ENCODE data around the gene PTPN22.
"Not testable (repeated sequence)": the region's sequence is repeated elsewhere in the genome, so short reads cannot be mapped to it uniquely, and the experiment has no call there.

PTPN22 gene

DNA sequence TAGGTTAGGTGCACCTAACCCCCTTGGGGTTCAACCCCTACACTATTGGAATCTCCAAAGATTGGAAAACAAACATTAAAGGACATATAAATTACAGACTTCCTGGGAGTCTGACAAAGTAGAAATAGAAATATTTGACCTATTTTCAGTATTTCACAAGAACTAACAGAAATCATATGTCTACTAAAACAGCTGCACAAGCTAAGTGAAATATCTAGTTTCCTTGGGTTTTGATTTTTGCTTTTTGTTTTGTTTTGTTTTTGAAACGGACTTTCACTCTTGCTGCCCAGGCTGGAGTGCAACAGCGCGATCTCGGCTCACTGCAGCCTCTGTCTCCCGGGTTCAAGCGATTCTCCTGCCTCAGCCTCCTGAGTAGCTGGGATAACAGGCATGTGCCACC, 18.8 kb downstream of the PTPN22 start:
- not testable (repeated sequence) for H3K27ac ChIP-seq (ENCODE audit: low read depth, low read length); H3K36me3 ChIP-seq (ENCODE audit: control insufficient read depth in 1 of 2, insufficient read depth in 2 of 2, low read length in 2 of 2); H3K27me3 ChIP-seq (ENCODE audit: control insufficient read depth in 1 of 2, insufficient read depth in 2 of 2, low read length in 2 of 2); H3K9me3 ChIP-seq (ENCODE audit: control insufficient read depth in 1 of 2, low read length in 2 of 2); H3K4me3 ChIP-seq (ENCODE audit: low read depth in 1 of 2, low read length in 2 of 2); H3K4me1 ChIP-seq (ENCODE audit: control insufficient read depth in 1 of 2, insufficient read depth in 2 of 2, low read length in 2 of 2); H3K9ac ChIP-seq (ENCODE audit: low read depth in 1 of 2, low read length in 2 of 2)

DNA sequence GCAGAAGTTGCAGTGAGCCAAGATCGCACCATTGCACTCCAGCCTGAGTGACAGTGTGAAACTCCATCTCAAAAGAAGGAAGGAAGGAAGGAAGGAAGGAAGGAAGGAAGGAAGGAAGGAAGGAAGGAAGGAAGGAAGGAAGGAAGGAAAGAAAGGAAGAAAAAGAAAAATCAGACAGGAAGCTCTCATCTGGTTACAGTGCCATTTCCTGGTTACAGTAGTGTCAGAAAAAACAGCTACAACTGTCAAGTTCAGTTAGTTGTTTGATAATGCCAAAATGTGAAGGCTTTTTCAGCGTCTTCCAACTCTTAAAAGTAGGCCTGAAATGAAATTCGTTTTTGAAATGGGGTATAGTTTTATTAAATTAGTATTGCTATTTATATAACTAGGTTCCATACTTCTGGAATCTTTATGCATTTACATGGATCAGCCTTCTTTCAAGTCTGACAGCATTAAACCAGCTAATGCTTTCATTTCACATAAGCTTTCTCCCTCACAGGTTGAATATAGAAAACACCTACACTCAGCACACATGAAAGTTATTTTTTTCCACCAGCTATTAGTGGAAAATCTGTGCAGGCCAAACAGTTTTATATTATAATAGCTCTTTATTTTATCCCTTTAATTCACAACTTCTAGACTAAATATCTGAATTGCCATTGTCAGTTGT, 21.2 kb downstream of the PTPN22 start:
- Histone ChIP-seq H3K27me3 (ENCODE audit: control insufficient read depth in 1 of 2, insufficient read depth in 2 of 2, low read length in 2 of 2) (no peaks in the 10 kb centered on the region), H3K27ac (ENCODE audit: low read depth, low read length) (no peak overlapping the region), H3K36me3 (ENCODE audit: control insufficient read depth in 1 of 2, insufficient read depth in 2 of 2, low read length in 2 of 2) (peaks cover 6 to 8% of the 10 kb centered on the region in 2 donors), H3K4me3 (ENCODE audit: low read depth in 1 of 2, low read length in 2 of 2) (no peak overlapping the region), H3K4me1 (ENCODE audit: control insufficient read depth in 1 of 2, insufficient read depth in 2 of 2, low read length in 2 of 2) (no peaks in the 10 kb centered on the region), H3K9me3 (ENCODE audit: control insufficient read depth in 1 of 2, low read length in 2 of 2) (no peaks in the 10 kb centered on the region), H3K9ac (ENCODE audit: low read depth in 1 of 2, low read length in 2 of 2) (no peak overlapping the region)

DNA sequence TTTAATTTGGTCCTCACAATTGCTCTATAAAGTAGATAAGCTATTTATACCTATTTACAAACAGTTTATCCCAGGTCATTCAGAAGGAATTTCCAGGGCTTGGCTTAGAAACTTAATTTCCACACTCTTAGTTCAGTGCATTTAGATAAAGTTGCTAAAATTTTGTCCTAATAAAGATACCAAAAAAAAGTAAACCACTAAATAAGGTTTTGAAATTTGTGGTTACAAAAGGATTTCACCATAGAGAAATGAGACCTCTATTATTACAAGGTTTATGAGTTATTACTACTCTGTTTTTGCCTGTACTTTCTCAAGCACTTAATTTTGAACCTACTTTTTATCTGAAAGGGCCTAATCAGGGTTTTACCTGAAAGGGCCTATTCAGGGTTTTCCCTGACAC, 22.4 kb downstream of the PTPN22 start:
- no peak overlapping the region for H3K9ac ChIP-seq (ENCODE audit: low read depth in 1 of 2, low read length in 2 of 2)
- H3K4me3 ChIP-seq (ENCODE audit: low read depth in 1 of 2, low read length in 2 of 2): no peak overlapping the region
- no peaks in the 10 kb centered on the region for H3K27me3 ChIP-seq (ENCODE audit: control insufficient read depth in 1 of 2, insufficient read depth in 2 of 2, low read length in 2 of 2)
- H3K36me3 ChIP-seq (ENCODE audit: control insufficient read depth in 1 of 2, insufficient read depth in 2 of 2, low read length in 2 of 2): peaks cover 0 to 6% of the 10 kb centered on the region in 2 donors
- H3K27ac ChIP-seq (ENCODE audit: low read depth, low read length): no peak overlapping the region
- no peaks in the 10 kb centered on the region for H3K9me3 ChIP-seq (ENCODE audit: control insufficient read depth in 1 of 2, low read length in 2 of 2)
- no peaks in the 10 kb centered on the region for H3K4me1 ChIP-seq (ENCODE audit: control insufficient read depth in 1 of 2, insufficient read depth in 2 of 2, low read length in 2 of 2)

DNA sequence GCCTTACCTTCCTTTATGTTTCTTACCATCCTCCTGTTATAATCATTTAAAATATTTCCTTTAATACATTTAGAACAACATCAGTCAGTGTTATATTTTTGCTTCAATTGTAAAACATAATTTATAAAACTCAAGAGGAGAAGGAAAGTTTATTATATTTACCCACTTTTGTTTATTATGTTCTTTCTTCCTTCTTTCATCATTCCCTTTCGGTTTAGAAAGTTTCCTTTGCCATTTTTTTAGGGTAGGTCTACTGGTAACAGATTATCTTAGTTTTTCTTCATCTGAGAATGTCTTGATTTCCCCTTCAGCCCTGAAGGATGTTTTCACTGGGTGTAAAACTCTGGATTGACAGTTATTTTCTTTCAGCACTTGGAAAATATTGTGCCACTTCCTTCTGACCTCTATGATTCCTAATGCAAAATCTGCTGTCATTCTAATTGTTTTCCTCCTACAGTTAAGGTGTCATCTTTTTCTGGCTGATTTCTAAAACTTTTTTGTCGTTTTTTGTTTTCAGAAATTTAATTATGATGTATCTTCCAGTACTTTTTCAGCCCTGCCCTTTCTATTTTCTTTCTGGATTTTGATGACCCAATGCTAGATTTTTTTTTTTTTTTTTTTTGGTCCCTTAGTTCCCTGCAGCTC, 25.0 kb downstream of the PTPN22 start:
- Histone ChIP-seq H3K9ac (ENCODE audit: low read depth in 1 of 2, low read length in 2 of 2) (no peak overlapping the region), H3K4me3 (ENCODE audit: low read depth in 1 of 2, low read length in 2 of 2) (no peak overlapping the region), H3K36me3 (ENCODE audit: control insufficient read depth in 1 of 2, insufficient read depth in 2 of 2, low read length in 2 of 2) (peaks cover 0 to 6% of the 10 kb centered on the region in 2 donors), H3K4me1 (ENCODE audit: control insufficient read depth in 1 of 2, insufficient read depth in 2 of 2, low read length in 2 of 2) (no peaks in the 10 kb centered on the region), H3K9me3 (ENCODE audit: control insufficient read depth in 1 of 2, low read length in 2 of 2) (no peaks in the 10 kb centered on the region), H3K27ac (ENCODE audit: low read depth, low read length) (no peak overlapping the region), H3K27me3 (ENCODE audit: control insufficient read depth in 1 of 2, insufficient read depth in 2 of 2, low read length in 2 of 2) (no peaks in the 10 kb centered on the region)

DNA sequence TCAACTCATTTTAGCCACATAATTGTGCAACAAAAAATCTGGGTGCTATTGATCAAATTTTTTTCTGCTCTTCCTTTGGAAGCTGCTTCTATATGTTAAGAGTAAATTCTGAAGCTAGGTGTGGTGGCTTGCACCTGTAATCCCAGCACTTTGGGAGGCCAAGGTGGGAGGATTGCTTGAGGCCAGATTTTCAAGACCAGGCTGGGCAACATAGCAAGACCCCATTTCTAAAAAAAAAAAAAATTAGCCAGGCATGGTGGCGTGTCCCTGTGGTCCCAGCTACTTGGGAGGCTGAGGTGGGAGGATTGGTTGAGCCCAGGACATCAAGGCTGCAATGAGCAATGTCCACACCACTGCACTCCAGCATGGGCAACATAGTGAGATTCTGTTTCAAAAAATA, 35.0 kb downstream of the PTPN22 start:
- Histone ChIP-seq H3K36me3 (ENCODE audit: control insufficient read depth in 1 of 2, insufficient read depth in 2 of 2, low read length in 2 of 2) (peaks cover 0 to 2% of the 10 kb centered on the region in 2 donors), H3K27ac (ENCODE audit: low read depth, low read length) (no peak overlapping the region), H3K9me3 (ENCODE audit: control insufficient read depth in 1 of 2, low read length in 2 of 2) (no peaks in the 10 kb centered on the region)

DNA sequence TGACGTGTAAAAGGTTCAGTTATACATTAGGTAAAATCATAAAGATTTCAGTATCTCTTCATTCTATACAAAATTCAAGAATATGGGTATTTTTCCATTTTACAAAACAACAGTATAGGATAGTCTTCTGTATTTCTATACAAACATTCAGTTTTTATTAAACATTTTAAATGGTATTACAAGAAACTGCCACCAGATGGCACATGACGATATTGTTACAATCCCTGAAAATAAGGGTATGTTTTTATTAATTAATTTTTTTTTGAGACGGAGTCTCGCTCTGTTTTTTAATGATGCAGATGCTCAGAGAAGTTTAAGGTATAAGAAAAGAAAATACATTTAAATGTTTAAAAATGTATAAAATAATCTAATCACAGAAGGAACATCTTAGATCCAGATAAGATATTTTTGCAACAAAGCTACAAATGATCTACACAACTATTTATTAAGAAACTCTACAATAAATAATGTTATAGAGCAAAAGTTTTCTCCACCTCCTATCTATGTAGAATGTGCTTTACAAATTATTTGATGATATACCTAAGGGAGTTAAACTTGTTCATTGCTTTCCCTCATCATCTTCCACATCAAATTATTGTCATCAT, 35.7 kb downstream of the PTPN22 start:
- Histone ChIP-seq H3K36me3 (ENCODE audit: control insufficient read depth in 1 of 2, insufficient read depth in 2 of 2, low read length in 2 of 2) (peaks cover 0 to 6% of the 10 kb centered on the region in 2 donors), H3K27ac (ENCODE audit: low read depth, low read length) (no peak overlapping the region), H3K4me3 (ENCODE audit: low read depth in 1 of 2, low read length in 2 of 2) (no peak overlapping the region), H3K4me1 (ENCODE audit: control insufficient read depth in 1 of 2, insufficient read depth in 2 of 2, low read length in 2 of 2) (no peaks in the 10 kb centered on the region), H3K9me3 (ENCODE audit: control insufficient read depth in 1 of 2, low read length in 2 of 2) (no peaks in the 10 kb centered on the region), H3K27me3 (ENCODE audit: control insufficient read depth in 1 of 2, insufficient read depth in 2 of 2, low read length in 2 of 2) (no peaks in the 10 kb centered on the region), H3K9ac (ENCODE audit: low read depth in 1 of 2, low read length in 2 of 2) (no peak overlapping the region)

More for the DNA sequence above, 35.0 kb downstream of the PTPN22 start:
- Histone ChIP-seq H3K4me1 (ENCODE audit: control insufficient read depth in 1 of 2, insufficient read depth in 2 of 2, low read length in 2 of 2) (no peaks in the 10 kb centered on the region), H3K9ac (ENCODE audit: low read depth in 1 of 2, low read length in 2 of 2) (no peak overlapping the region), H3K27me3 (ENCODE audit: control insufficient read depth in 1 of 2, insufficient read depth in 2 of 2, low read length in 2 of 2) (no peaks in the 10 kb centered on the region), H3K4me3 (ENCODE audit: low read depth in 1 of 2, low read length in 2 of 2) (no peak overlapping the region)

DNA sequence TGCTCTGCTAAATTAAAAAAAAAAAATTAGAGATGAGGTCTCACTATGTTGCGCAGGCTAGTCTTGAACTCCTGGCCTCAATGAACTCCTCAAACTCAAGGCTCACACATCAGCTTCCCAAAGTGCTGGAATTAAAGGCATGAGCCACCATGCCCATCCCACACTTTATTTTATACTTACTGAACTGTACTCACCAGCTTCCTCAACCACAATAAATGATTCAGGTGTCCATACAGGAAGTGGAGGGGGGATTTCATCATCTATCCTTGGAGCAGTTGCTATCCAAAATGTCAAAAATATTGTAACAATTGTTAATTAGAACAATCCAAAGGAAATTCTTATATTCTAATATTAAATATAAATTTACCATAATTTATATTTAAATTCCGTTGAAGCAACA, 36.8 kb downstream of the PTPN22 start:
- Histone ChIP-seq H3K9ac (ENCODE audit: low read depth in 1 of 2, low read length in 2 of 2) (no peak overlapping the region), H3K4me1 (ENCODE audit: control insufficient read depth in 1 of 2, insufficient read depth in 2 of 2, low read length in 2 of 2) (no peaks in the 10 kb centered on the region), H3K36me3 (ENCODE audit: control insufficient read depth in 1 of 2, insufficient read depth in 2 of 2, low read length in 2 of 2) (peaks cover under 1 to 7% of the 10 kb centered on the region in 2 donors), H3K27ac (ENCODE audit: low read depth, low read length) (no peak overlapping the region), H3K9me3 (ENCODE audit: control insufficient read depth in 1 of 2, low read length in 2 of 2) (no peaks in the 10 kb centered on the region), H3K27me3 (ENCODE audit: control insufficient read depth in 1 of 2, insufficient read depth in 2 of 2, low read length in 2 of 2) (no peaks in the 10 kb centered on the region), H3K4me3 (ENCODE audit: low read depth in 1 of 2, low read length in 2 of 2) (no peak overlapping the region)

DNA sequence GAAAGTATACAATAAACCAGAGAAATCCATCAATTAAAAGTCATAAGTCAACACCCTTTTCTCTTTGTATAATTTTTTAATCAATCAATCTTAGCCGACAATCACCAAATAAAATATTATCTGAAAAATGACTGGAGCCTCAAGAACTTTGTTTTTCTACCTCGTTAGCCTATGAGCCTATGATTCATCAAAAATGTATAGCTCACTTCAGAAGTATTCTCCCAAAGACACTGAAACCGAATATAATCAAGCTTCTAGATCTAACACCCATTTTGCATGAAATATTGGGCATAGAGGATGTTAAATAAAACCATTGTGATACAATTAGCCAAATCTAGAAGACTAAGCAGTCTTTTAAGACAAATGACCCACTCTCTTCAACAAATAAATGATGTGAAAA, 41.5 kb downstream of the PTPN22 start:
- H3K27ac ChIP-seq (ENCODE audit: low read depth, low read length): no peak overlapping the region
- H3K27me3 ChIP-seq (ENCODE audit: control insufficient read depth in 1 of 2, insufficient read depth in 2 of 2, low read length in 2 of 2): no peaks in the 10 kb centered on the region
- H3K9me3 ChIP-seq (ENCODE audit: control insufficient read depth in 1 of 2, low read length in 2 of 2): no peaks in the 10 kb centered on the region
- H3K36me3 ChIP-seq (ENCODE audit: control insufficient read depth in 1 of 2, insufficient read depth in 2 of 2, low read length in 2 of 2): peaks cover 3 to 7% of the 10 kb centered on the region in 2 donors
- H3K4me1 ChIP-seq (ENCODE audit: control insufficient read depth in 1 of 2, insufficient read depth in 2 of 2, low read length in 2 of 2): no peaks in the 10 kb centered on the region
- no peak overlapping the region for H3K9ac ChIP-seq (ENCODE audit: low read depth in 1 of 2, low read length in 2 of 2)
- no peak overlapping the region for H3K4me3 ChIP-seq (ENCODE audit: low read depth in 1 of 2, low read length in 2 of 2)

DNA sequence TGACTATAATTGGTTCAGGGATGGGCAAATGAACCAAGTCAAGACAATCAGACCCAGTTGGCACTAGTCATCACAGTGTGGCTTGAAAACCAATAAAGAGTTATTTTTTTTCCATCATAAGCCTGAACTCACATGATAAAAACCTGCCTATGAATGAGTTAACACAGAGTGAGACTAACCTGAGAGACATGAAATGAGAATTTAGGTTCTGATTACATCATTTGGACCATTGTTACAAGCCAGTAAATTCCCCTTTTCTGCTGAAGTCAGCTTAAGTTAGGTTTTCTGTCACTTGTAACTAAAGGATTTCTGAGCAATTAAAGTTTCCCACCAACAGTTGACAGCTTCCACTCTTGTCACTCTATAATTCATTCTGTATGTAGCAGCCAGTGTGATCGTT, 49.6 kb downstream of the PTPN22 start:
- no peaks in the 10 kb centered on the region for H3K4me1 ChIP-seq (ENCODE audit: control insufficient read depth in 1 of 2, insufficient read depth in 2 of 2, low read length in 2 of 2)
- no peaks in the 10 kb centered on the region for H3K27me3 ChIP-seq (ENCODE audit: control insufficient read depth in 1 of 2, insufficient read depth in 2 of 2, low read length in 2 of 2)
- H3K36me3 ChIP-seq (ENCODE audit: control insufficient read depth in 1 of 2, insufficient read depth in 2 of 2, low read length in 2 of 2): peaks cover 5 to 7% of the 10 kb centered on the region in 2 donors
- H3K9ac ChIP-seq (ENCODE audit: low read depth in 1 of 2, low read length in 2 of 2): no peak overlapping the region
- H3K4me3 ChIP-seq (ENCODE audit: low read depth in 1 of 2, low read length in 2 of 2): no peak overlapping the region
- no peaks in the 10 kb centered on the region for H3K9me3 ChIP-seq (ENCODE audit: control insufficient read depth in 1 of 2, low read length in 2 of 2)
- H3K27ac ChIP-seq (ENCODE audit: low read depth, low read length): no peak overlapping the region

DNA sequence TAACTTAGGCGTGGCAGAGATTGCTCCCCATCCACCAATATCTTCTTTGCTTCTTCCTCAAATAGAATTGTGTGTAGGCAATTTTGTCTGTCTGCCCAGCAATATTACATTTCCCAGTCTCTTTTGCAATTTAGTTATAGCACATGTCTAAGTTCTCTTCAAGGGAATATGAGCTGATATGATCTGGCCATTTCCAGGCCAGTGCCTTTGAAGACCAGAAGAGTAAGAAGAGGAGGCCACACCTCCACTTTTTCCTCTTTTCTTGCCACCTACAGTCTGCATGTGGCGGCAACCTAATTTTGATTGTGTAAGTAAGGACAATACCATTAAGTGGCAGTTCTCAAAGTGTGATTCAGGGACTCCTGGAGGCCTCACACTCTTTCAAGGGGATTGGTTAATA, 52.9 kb downstream of the PTPN22 start:
- H3K9ac ChIP-seq (ENCODE audit: low read depth in 1 of 2, low read length in 2 of 2): no peak overlapping the region
- peaks cover 5 to 7% of the 10 kb centered on the region in 2 donors for H3K36me3 ChIP-seq (ENCODE audit: control insufficient read depth in 1 of 2, insufficient read depth in 2 of 2, low read length in 2 of 2)
- H3K4me3 ChIP-seq (ENCODE audit: low read depth in 1 of 2, low read length in 2 of 2): no peak overlapping the region
- no peaks in the 10 kb centered on the region for H3K4me1 ChIP-seq (ENCODE audit: control insufficient read depth in 1 of 2, insufficient read depth in 2 of 2, low read length in 2 of 2)
- H3K9me3 ChIP-seq (ENCODE audit: control insufficient read depth in 1 of 2, low read length in 2 of 2): no peaks in the 10 kb centered on the region
- H3K27me3 ChIP-seq (ENCODE audit: control insufficient read depth in 1 of 2, insufficient read depth in 2 of 2, low read length in 2 of 2): no peaks in the 10 kb centered on the region
- no peak overlapping the region for H3K27ac ChIP-seq (ENCODE audit: low read depth, low read length)

All from duodenal mucosa (tissue), 2 donors.